Glomerular visceral epithelial cell (primary cell): Measurements from ENCODE around the gene COL21A1.
"Not testable (repeated sequence)": the region's sequence is repeated elsewhere in the genome, so short reads cannot be mapped to it uniquely, and the experiment has no call there.

Experiments
- DNase-seq: peaks from one replicate; pipeline ENCODE4 v3.0.0-alpha.2; 2016; ENCODE audit errors: extremely low spot score

COL21A1 gene

DNA sequence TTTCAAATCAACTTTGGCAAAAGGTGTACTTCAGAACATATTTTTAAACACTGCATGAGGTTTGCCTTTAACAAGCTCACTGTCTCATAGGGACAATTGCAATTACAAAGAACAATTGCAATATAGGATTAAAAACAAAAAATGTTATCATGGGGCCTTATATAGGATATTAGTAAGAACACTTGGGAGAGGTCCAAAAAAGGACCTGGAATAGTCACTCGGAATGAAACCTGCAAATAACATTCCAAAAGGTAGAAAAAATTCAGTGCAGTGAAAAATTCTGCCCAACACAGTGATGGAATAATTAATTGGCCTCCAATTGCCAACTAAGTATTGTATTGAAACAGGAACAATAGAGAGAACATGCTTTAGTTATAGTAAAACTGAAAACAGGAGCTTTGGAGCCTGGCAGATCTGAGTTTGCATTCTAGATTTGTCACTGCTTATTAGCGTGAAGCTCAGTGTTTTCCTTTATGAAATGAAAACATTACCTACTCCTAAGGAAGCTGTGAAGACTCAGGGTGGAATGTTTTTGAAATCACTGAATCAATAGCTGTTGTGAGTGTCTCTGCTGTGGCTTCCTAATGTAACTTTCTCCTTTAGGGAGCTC, 199.3 kb downstream of the COL21A1 start:
- no peak for DNase-seq

DNA sequence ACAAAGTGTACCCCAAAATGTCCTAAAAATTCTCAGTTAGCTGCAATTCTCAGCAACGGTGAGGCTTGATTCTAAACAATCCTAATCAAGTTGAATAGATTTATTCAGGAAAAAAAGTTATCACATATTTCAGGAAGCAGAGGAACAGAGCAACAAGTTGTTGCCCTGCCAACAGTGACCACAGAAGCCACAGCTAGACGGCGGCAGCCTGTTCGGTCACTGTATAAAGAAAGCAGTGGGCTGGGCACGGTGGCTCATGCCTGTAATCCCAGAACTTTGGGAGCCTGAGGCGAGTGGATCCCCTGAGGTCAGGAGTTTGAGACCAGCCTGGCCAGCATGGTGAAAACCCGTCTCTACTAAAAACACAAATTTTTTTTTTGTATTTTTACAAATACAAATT, 200.8 kb downstream of the COL21A1 start:
- peak; percentile 81 for DNase-seq

DNA sequence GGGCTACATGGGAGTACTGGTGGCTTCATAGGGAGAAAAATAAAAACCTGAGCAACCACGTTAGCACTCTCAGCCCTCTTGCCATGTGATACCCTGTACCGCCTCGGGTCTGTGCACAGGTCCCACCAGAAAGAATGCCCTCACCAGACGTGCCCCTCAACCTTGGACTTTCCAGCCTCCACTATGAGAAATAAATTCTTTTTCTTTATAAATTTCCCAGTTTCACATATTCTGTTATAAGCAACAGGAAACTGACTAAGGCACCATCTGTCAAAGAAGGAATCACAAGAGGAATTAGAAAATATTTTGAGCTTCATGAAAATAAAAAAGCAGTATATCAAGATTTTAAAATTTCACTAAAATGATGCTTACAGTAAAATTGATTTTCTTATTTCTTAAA, 203.6 kb downstream of the COL21A1 start:
- DNase-seq = no peak

DNA sequence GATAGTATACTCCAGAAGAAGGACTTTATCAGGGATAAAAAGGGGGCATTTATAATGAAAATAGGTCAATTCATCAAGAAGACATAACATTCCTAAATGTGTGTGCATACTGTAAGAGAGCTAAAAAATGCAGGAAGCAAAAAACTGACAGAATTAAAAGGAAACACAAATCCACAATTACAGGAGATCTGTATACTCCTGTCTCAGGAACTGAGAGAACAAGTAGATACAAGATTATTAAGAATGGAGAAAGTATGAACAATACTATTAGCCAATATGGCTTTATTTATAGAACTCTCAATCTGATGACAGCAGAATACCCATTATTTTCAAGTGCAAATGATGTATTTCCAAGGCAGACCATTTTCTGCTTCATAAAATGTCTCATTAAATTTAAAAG, 204.3 kb downstream of the COL21A1 start:
- no peak for DNase-seq

DNA sequence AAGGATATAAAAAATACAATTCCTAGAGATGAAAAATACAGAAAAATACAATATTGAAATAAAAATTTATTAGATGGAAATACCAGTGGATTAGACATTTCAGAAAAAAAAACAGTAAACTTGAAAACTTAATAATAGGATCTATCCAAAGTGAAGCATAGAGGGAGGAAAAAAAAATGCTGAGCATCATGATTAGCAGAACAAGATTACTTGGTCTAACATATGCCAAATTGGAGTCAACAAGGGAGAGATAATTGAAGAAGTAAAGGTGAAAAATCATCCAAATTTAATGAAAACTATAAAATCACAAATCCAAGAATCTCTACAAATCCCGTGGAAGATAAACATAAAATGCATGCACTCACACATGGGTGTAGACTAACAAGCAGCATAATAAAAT, 205.8 kb downstream of the COL21A1 start:
- no peak for DNase-seq

DNA sequence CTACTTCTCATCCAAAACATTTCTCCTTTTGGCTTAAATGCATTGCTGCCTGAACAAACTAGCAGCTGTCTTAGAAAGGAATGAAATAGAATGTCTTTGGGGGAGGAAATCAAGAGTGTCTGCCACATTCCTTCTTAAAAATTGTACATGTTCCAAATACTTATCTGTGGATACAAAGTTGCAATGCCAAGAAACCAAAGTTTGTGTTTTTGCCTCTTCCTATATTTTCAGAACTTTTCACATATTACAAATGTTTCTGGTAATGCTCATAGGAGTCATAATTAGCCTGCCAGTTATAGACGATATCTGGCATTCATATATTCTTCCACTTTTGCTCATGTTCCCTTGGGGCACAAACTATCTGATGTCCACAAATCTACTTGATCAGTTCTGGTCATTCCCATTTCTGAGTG, 206.5 kb downstream of the COL21A1 start:
- no peak for DNase-seq

DNA sequence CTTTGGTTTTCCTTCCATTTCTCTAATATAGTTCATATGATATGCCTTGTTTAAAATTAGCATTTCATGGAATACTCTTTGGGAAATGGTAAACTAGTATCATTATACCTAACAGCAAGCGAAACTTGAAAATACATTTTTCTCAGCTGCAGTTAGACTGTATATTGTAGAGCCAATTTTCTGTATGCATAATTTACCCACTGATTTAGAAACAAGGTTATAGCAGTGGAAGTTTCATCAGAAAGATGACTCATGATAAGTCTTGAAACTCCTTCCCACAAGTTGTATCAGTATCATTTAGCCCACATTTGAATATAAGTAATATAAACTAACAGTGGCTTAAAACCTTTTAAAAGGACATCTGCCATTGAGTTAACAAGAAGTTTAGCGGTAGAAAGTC, 207.2 kb downstream of the COL21A1 start:
- DNase-seq = no peak

DNA sequence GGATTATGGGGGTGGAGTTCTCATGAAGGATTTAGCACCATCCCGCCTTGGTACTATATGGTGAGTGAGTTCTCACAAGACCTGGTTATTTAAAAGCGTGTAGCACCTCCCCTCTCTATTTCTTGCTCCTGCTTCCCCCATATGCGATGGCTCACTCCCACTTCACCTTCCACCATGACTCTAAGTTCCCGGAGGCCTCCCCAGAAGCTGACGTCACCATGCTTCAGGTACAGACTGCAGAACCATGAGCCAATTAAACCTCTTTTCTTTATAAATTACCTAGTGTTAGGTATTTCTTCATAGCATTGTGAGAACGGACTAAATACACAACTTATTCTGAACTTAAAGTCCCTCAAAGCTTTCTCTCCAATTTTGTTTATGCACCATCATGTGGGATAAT, 208.6 kb downstream of the COL21A1 start:
- no peak for DNase-seq

DNA sequence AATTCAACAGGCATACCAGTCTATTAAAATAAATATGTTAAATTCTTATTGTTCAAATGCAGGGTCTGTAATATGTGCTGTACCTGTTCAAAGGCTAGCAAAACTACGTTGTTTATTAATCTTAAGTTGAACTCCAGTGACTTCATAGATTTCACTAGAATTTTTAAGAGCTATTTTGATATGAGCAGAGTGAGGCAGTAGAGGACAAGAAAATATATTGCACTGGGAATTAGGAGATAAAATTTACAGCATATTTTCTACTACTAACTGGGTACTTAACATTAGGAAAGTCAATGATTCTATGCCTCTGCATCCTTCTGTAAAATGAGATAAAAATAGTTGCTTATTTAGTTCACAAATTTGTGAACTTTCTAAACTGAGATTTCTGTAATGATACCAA, 209.8 kb downstream of the COL21A1 start:
- no peak for DNase-seq

DNA sequence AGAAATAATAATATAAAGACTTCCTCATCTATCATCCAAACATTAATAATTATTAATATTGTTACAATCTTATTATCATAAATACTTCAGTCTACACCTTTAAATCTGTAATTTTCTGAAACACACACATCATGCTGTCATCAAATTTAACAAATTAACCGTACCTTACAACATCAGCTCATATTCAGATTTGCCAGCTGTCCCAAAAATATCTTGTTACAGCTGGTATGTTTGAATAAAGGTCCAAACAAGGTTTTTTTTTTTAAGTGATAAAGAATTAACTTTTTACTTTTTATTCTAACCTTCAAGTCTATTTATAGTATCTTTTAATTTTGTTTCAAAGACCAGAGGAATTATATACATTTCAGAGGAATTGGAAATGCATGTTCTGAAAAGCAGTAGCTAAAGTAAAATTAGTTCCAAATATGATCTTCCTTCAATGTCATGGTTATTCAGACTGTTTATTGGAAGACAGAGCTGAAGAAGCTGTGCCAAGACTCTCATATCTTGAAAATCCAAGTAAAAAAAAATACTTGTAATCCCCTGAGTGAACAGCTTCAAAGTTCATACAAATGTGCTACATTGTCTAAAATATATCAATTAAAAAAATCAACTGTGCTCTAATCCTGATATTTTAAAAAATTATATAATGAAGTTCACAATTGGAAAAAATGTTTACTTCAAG, 210.3 kb downstream of the COL21A1 start:
- DNase-seq = no peak

DNA sequence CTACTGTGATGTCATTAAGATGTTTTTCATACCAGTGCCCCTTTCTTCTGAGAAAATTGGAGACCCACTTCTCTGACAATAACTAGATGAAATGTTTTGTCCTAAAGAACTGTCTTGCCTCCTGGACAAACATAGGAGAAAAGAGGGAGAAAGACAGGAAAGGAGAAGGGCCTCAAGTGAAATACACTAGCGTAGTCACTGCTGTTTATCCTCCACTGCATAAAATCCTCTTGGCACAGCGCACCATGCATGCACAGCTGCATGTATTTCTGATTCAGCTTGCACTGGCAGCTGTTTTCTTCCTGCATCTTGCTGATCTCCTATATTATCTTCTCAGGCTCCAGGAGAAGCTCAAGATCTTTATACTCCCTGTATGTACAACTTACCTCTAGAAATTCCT, 214.0 kb downstream of the COL21A1 start:
- DNase-seq = no peak

DNA sequence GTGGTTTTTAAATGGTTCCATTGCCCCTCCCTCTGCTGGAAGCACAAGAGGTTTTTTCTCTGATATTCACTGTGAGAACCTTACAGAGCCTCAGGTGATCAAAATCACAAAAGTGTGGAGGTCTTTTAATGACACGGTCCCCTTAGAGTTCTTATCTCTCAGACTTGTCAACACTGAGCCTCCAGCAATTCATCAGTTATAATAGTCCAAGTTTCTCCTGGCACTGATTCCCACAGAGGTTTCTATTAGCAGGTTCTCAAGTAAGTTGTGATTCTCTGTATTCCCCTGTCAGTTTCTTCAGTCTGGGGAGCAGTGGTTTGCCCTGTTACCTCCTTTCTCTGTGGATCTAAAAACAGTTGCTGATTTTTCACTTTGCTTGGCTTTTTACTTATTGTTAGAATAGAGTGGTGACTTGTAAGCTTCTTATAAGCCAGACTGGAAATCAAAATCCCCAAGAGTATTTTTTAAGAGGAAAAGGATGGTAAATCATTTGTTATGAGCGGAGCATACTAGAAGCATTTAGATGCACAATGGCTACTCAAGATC, 214.6 kb downstream of the COL21A1 start:
- no peak for DNase-seq

DNA sequence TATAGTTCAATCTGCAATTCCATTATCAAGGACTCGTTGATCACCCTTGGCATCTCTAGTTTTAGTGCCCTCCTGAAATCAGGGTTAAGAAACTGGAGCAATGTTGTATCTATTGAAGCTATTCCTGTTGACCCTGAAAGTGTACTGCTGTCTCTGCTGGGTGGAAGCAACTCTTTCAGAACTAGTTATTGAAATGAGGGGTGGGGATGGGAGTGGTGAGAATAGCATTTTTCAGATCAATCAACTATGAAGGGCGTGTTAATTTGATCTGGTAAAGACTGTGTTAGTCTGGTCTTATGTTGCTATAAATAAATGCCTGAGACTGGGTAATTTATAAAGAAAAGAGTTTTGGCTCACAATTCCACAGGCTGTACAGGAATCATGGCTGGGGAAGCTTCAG, 219.5 kb downstream of the COL21A1 start:
- no peak for DNase-seq

DNA sequence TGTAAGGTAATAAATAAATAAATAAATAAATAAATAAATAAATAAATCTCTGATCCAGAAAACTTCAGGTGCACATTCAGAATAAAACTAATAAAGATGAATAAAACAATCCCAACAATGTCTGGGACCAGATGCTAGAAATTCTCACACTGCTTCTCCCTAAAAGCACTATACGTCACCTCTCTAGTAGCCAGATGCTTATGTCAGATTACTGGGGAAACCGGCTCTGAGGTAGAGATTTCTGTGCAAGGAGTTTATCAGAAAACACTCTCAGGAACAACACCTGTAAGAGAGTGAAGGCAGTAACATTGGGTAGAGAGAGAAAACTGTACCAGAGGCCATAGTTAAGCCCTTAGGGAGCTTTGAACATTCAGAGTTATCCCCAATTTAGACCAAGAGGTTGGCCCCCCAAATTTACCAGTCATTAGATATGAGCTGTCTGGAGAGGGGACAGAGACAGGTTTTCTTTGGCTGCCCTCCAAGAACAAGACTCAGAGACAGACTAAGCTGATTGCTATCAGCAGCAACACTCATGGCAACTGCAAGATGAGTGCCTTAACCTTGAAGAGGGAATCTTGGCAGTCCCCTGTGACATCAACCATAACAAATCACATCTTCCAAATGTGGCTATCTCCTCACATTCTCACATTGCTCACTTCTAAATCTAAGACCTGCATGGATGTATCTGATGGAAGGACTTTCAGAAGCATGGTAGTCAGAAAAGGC, 220.8 kb downstream of the COL21A1 start:
- no peak for DNase-seq

DNA sequence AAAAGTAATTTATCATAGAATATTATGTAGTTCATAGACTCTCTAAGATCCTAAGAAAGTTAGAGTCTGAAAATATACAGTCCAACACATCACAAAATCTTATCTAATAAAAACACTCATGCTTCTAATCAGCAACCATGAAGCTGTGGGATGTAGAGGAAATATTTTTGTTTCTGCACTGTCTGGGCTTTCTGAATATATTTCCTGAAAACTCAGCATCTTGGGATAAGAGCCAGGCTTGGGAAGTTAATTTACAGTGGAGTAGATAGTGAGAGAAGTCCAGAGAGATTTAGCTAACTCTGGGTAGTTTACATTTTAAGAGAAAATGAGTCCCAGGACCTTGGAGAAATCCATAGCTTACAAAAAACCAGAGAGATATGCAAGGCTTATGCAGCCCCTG, 221.6 kb downstream of the COL21A1 start:
- DNase-seq = no peak

DNA sequence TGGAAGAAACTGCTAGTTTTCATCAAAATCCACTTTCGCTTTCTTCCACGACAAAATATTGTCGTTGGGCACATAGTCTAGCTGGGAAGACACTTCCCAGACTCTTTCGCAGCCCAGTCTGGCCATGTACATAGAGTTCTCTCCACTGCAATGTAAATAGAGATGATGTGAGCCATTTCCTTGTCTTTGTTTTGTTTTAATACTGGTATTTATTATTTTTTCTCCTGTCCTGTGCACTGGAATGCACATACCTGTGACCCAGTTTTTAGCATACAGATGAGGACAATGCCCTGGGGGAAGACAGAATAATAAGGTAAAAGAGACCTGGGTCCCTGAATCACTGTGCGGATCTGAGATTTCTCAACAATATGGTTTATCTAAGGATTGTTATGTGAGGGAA, 222.4 kb downstream of the COL21A1 start:
- no peak for DNase-seq

DNA sequence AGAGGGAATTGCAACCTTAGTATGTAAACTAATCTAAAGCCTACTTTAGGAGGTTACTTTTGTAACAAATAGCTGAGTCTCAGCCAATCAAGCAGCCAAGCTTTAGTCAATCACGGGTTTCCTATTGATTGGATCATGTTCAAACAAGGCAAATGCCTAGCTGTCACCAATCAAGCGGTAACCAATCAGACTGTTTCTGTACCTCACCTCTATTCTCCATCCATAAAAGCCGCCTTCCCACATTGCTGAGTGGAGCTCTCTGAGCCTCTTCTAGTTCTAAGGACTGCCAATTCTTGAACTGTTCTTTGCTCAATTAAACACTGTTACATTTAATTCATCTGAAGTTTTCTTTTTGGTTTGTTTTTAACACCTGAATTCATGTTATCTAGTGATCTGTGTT, 223.6 kb downstream of the COL21A1 start:
- DNase-seq = no peak

DNA sequence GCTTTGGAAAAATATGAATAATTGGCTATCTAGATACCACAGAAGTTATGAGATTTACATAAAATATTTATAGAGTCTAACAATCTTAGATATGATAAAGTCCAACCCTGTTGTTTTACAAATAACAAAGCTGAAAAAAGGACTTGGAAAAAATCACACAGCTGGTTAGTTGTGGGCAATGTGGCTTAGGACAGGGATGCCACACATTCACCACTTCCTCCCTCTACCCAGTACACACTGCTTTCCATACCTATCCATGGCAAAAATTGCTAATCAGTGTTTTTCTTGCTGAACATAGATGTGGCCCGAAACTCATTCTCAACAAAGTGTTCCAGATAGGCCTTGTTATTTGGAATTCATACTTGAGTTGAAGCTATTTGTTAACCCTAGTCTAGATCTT, 224.7 kb downstream of the COL21A1 start:
- peak; percentile 1 for DNase-seq

DNA sequence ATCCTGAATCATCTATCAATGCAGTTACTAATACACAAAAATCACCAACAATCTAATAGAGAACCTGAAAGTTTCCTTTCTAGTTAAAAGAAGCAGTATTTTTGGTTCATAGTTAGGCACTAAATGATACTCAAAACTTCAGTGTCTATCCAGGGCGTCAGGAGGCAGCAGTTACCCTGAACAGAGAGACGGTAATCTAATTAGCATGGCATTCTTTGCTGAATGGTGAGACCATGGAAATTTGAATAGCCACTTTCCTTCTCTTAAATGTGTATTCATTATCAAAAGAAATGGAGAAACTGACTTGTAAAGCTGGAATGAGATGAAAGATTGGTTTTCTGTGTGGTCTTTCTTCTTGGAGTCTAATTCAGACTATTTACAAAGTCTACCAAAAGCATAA, 225.4 kb downstream of the COL21A1 start:
- DNase-seq = no peak

DNA sequence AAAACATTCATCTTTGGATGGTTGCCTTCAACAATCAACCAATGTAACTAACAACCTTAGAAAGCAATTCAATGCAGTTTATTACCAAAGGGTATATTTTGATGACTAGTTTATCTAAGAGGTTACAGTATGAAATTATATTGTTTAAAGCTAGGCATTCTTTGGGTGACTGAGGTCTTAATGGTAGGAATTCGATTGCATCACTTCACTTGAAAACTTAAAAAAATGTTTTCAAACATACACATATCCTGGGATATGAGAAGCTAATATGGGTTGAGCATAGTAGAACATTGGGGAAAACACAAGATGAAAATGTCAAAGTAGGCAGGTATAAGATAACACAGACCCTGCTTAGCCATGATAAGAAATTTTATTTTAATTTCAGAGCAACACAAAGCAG, 227.4 kb downstream of the COL21A1 start:
- DNase-seq = no peak

DNA sequence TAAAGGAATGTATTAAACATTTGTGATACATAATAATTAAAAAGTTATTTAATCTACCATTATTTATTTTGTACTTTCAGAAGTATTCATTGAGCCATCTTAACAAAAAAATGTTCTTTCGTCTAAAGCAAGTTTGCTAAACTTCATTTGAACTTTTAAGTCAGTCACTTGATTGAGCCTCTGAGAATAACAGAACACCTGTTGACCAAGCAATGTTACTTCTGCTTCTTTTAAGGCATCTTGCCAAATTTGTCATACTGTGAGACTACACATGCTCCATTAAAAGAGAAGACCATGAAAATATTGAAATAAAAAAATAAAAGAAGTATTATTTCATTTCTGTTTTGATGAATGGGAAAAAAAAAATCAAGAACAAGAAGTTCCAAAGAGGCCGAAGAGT, 230.2 kb downstream of the COL21A1 start:
- no peak for DNase-seq

DNA sequence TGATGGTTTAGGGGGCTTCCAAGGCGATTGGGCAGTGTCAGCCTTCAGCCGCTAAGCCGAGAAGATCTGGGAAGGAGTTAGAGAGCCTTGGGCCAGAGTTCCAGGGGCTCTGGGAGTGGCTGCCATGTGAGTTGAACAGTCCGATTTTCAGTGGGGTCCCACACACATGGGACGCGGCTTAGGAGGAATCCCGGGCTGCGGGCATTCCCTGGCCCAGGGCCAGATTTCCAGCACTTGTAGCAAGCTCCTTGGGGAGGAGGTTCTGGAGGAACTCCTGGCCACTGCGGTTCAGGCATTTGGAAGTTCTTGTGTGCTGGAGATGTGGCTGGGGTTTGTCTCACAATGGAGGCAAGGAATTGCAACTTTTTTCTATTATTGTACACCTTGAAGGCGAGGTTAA, 233.3 kb downstream of the COL21A1 start:
- DNase-seq = not testable (repeated sequence)

DNA sequence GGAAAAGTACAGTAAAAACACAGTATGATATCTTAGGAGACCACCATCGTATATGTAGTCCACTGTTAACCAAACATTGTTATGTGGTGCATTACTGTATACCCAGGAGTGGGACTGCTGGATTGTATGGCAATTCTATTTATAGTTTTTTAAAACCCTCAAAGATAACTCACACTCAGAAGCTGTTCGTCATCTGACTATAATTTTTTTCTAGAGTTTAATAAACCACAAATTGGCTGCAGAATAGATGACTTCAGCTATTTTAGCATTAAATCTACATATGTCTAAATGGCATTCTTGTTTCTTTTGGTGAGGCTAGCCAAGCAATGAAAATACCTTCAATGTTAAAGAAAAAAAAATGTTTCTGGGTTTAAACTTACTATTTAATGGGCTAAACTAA, 237.7 kb downstream of the COL21A1 start:
- DNase-seq = no peak
